Caki2 (cell line): ENCODE data around the gene ALKBH6. TPM values are rescaled to one million over a fixed set of nuclear protein-coding genes. Genes with fewer than 3 reads are reported as not detected.
A peak's percentile ranks its signal among the peaks of the same experiment; 100 is the strongest.
"Not testable (repeated sequence)": the region's sequence is repeated elsewhere in the genome, so short reads cannot be mapped to it uniquely, and the experiment has no call there.

Experiments
- DNase-seq: peaks from one replicate; pipeline ENCODE4 v3.0.0-alpha.2; 2015; ENCODE audit warnings: low read depth
- in situ Hi-C: cut with HindIII; loops from 2 replicates; pipeline ENCODE4 v1.10.0; 2016; ENCODE audit warnings: low sequenced_read_pairs, low pct_unique_long_range_greater_than_20kb, mixed read lengths
- total RNA-seq: library from RNA; depleted of rRNA; stranded (reverse); fragments of >200 nt; shearing (Covaris generic); gene quantifications from 2 replicates; pipeline ENCODE4 v1.2.3, GENCODE V29; 2014; ENCODE audit warnings: low replicate concordance; rRNA removed

Gene ALKBH6
- 41.7 and 47.3 TPM in 2 replicates for total RNA-seq

DNA sequence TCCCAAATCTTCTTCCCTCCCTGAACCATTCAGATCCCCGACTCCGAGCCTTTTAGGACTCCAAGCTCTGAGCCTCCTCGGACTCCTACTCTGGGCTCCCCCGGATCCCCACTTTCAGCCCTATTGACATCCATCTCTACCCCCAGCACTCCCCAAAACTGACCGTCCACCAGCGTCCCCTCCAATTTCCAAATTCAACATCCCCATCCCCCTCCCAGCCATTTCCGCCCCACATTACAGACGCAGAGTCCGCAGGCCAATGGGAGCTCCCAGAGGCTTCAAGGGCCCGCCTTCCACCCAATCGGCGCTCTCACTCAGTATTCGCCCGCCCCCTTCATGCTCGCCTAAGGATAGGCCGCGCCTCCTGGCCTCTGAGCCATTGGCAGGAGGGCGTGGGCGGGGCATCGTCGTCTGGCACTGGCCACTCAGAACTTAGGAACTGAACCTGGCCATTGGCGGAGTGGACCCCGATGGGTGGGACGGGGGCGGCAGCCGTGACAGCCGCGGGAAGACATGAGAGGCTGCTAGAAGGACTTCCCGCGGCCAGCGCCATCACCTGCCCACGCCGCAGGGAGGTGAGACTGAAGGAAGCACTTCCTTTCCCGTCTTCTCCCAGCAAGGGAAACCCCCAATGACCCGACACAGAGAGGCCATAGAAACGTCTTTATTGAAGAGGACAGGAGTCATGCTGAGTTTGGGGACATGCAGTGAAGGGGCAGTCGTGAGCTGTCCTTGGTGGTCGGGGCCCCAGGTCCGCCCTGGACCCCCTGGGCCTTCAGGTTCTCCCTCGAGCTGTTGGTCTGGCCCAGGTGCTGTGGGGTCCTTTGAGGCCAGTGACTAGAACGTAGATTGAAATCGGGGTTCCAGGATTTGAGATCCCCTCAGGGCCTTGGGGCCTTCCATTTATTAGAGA lies at the start of gene ALKBH6:
ALKBH6 (minus strand) TSS at position 202 of the 913 bp plus-strand sequence. CDS start 816 bp downstream, outside the sequence.
- in situ Hi-C loops: no loop called here
- peak; percentile 99 for DNase-seq

DNA sequence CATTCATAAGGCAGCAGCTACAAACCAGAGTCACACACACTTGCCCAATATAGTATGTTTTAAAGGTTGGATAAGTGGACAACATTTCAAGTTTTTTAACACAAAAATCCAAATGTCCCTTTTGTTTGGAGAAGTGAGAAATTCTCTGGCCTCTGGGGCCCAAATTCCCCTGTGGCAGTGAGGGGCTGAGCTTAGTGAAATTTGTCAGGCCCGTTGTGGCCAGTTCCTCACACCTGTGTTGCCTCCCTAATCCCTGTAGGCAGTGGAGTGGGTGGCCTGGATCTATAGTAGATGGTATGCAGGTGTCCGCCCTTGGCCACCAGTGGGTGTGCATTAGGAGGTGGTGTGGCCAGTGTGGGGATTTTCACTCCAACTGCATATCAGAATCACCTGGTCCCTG lies 47.4 kb upstream of the ALKBH6 start:
- in situ Hi-C loops: no loop called here
- DNase-seq: no peak

DNA sequence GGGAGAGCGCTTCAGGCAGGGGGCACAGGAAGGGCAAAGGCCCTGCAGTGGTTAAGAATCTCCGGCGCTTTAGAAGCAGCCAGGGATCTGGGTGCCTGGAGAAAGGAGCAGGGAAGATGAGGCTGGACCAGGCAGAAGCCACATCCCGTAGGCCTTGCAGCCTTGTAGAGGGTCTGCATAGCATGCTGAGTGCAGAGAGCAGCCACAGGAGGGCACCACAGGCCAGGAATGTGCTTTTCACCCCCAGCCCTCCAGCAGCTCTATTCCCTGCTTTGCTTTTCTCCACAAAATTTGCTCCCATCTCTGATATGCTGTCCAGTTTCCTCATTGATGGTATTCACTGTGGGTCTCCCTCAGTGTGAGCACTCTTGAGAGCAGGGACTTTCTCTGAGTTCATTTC lies 46.4 kb upstream of the ALKBH6 start:
- in situ Hi-C loops: no loop called here
- no peak for DNase-seq

DNA sequence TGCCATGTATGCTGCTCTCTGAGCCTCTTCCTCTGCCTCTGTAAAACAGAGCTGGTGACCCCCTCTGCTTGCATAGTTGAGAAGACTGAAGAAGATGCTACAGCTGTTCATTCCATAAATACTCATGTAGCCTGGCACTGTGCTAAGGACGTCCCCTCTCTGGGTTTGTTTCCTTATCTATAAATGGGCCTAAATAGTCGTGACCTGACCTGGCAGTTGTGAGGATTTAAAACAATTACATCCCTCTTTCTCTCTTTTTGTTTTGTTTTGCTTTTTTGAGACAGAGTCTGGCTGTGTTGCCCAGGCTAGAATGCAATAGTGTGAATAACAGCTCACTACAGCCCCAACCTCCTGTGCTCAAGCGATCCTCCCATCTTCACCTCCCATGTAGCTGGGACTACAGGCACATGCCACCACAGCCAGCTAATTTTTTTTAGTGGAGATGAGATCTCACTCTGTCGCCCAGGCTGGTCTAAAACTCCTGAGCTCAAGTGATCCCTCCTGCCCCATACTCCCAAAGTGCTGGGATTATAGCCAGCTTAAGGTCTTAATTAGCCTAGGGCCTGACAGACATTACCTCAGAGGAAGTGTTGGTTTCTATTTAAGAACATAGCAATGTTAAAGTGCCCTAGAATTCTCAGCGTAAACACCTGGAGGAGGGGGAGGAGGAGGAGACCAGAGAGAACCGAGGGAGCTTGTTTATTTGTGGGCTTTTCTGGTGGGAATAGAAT lies 45.3 kb upstream of the ALKBH6 start:
- no peak for DNase-seq
- in situ Hi-C loops: no loop called here

DNA sequence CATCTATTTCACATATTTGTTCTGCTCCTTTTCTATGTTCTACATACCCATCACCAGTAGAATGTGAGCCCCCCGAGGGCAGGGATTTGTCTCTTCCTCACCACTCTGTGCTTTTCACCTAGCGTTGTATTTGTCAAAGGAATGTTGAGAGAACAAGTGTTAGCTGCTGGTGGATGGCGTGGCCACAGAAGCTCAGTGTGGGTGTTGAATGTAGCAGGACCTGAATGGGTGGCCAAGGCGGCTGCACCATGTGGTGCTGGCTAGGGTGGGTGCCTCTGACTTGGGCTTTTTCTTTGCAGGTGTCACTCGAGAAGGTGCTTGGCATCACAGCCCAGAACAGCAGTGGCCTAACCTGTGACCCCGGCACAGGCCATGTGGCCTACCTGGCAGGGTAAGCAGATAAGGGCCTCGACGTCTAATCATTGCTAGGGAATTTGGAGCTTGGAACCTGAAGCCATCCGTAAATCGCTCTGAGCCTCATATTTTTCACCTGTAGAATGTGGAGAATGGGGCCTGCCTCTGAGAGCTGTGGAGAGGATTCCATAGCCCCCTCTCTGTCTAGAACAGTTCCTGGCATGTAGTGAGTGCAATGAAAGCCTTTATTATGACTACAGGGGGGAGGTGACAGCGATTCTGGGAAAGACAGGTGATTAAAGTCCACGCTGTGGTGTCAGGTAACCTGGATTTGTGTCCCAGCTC lies 44.6 kb upstream of the ALKBH6 start:
- DNase-seq: no peak
- in situ Hi-C loops: no loop called here

DNA sequence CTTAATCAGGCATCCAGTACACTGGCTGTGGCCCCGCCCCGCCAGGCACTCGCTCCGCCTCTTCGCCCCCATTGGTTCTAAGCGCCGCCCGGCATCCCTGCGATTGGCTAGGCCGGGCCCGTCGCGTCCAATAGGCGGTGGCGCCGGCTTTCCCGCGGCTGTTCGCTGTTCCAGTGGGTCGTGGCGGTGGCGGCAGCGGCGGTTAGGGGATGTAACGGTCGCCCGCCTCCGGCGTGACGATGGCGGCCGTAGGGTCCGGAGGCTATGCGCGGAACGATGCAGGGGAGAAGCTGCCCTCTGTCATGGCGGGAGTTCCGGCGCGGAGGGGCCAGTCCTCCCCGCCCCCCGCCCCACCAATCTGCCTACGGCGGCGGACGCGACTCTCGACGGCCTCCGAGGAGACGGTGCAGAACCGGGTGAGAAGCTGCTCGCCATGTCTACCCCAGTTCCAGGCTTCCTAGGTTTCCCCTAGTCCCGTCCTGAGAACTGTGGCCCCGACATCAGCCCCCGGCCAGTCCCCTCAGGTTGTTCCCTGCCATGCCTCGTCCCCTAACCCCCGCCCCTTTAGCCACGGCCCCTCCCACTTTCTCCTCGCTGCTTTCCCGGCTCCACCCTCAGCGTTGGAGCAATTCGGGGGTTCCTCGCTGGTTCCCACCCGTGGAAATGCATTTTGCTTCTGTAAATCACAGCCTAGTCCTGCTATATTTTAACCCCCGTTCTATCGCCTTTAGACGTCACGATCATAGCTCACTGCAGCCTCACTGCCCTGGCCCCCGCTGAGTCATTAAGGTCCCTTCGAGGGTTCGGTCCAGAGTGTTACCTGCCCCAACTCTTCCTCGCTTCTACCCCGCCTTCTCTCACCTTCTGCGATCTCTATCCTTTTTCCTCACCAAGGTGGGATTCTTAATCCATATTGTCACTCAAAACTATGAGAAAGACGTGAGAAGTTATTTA lies 41.0 kb upstream of the ALKBH6 start, which contains the start of gene WDR62:
WDR62 (plus strand) TSS at position 165 of the 954 bp plus-strand sequence; CDS start at position 240, 75 bp downstream.
- in situ Hi-C loops: no loop called here
- DNase-seq: no peak

DNA sequence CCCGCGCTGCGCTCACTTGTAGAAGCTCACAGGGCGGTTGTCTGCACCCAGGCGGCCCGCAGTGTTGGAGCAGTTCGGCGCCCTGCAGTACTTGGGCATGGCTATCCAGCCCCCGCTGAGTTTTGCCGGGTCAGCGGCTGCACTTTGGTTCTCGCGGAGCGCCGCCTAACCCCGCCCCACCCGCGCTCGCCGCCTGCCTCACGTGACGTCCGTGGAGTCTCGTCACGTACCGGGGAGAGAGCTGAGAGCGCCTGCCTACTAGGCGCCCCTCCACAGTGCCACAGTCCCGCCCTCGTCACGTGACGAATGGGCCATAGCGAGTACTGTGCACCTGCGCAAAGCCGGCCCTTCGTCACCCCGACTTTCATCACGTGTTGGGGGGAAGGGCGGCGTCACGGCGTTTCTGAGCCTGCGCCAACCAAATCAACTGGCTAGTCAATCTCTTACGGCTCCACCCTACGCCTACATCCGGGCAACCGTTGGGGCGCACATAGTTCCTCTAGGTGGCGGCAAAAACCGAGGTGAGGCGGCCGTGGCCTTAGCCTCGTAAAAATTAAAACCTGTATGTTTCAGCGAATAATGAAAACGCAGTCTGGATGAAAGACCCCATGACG lies 40.2 kb upstream of the ALKBH6 start, which contains the start of gene THAP8:
THAP8 (minus strand) TSS at position 167 of the 614 bp plus-strand sequence; CDS start at position 99, 68 bp downstream.
- in situ Hi-C loops: no loop called here
- DNase-seq: peak; percentile 100

DNA sequence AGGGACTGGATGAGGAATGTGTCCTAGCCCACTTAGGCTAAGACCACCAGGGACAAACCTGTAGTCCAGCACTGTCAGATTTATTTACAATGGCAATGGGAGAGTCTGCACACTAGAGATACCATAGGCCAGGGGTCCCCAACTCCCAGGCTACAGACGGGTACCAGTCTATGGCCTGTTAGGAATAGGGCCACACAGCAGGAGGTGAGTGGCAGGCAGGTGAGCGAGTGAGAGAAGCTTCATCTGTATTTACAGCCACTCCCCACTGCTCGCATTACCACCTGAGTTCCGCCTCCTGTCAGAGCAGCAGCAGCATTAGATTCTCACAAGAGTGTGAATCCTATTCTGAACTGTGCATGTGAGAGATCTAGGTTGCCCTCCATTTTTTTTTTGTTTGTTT lies 37.6 kb upstream of the ALKBH6 start:
- in situ Hi-C loops: no loop called here
- DNase-seq: peak; percentile 51

DNA sequence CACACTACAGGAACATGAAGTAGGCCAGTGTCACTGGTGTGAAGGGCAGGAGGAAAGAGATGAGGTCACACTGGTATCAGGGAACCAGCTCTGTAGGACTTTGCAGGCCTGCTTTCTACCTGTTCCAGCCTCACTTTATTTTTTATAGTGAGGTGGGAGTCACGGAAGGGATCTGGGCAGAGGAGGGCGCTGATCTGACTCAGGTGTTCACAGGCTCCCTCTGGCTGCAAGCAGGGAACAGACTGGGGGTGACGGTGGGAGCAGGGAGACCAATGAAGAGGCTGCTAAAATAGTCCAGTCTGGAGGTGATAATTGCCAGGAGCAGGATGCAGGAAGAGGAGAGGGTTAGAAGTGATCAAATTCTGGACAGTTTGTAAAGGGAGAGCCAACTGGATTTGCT lies 37.2 kb upstream of the ALKBH6 start:
- in situ Hi-C loops: no loop called here

DNA sequence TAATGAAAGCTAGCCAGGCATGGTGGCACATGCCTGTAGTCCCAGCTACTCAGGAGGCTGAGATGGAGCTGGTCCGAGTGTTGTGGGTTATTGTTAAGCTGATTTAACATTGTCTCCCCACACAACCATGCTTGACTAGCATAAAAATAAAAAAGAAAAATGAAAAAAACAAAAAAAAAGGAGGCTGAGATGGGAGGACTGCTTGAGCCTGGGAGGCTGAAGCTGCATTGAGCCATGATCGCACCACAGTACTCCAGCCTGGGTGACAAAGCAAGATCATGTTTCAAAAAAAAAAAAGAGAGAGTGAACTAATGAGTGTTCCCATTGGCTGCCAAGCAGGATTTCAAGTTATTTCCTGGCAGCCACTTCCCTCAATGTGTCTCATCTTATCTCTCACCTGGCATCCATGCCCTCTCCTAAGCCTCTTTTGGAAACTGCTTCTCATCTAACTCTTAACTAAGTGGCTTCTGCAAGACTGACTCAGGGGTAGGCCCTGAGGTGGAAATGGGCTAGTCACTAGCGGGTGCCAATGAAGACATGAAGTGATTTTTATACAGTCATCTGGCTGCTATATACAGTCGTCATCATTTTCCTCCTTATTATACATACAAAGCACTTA lies 35.2 kb upstream of the ALKBH6 start:
- in situ Hi-C loops: no loop called here
- peak; percentile 48 for DNase-seq

More for the DNA sequence above, 37.2 kb upstream of the ALKBH6 start:
- peak; percentile 37 for DNase-seq

DNA sequence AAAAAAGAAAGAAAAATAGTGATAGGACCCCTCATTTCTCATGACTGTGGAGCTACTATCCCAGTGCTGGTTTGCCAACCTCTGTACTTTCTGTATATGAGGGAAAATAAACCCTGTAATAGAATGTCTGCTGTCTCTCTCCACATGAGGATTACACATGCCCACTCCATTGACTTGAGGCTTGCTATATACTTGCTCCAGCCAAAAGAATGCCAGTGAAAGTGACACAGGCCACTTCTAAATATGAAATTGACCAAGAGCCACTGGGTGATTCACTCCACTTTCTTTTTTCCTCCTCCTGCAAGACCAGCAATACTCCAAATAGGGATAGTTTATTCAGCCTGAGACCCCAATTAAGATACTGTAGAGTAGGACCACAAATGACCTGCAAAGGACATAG lies 33.8 kb upstream of the ALKBH6 start:
- in situ Hi-C loops: no loop called here
- no peak for DNase-seq

DNA sequence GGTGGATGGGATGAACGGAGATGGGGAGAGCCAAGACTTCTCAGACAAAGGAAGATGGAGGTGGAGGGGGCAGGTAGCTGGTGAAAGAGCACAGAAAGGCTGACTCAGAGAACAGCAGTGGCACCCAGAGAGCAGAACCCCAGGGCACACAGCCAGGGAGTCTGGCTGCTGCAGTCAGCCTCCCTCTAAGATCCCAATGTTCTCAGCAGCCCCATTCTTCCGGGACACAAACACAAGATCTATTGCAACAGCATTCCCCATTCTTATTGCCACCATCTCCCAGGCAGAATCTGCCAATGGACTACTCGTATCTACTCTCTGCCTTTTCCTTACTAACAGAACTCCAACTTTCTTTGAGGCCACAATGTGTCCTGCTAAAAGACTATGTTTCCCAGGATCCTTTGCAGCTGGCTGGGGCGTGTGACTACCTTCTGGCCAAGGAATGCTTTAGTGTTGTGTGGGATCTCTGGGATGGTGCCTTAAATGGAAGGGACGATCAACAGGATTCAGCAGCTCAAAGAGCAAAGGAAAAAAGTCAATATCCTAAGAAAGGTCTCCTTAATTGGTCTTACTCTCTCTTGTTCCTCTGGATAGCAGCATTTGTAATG lies 32.5 kb upstream of the ALKBH6 start:
- in situ Hi-C loops: no loop called here
- DNase-seq: no peak

DNA sequence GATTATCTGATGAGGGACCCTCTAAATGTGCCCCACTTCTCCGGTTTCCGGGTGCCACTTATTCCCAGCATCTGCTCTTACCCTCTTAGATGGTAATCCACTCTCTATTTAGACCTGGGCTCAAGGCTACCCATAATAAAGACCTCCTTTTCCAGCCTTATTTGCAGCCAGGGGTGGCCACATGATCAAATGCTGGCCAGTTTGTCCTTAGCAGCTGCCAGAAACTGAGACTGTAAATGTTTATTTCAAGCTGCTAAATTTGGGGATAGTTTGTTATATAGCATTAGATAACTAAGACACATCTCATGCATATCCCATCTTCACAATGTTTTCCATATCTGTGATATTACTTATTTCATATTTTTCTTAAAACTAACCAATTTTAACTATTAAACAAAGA lies 29.9 kb upstream of the ALKBH6 start:
- in situ Hi-C loops: no loop called here
- DNase-seq: no peak

DNA sequence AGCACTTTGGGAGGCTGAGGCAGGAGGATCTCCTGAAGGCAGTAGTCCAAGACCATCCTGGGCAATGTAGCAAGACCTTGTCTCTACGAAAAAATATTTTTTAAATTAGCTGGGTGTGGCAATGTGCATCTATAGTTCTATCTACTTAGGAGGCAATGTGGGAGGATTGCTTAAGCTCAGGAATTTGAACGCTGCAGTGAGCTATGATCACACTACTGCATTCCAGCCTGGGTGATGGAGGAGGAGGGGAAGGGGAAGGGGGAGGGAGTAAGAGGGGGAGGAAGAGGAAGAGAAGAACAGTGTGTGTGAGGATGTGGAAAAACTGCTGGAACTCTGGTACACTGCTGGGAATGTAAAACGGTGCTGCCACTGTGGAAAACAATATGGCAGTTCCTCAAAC lies 27.8 kb upstream of the ALKBH6 start:
- peak; percentile 66 for DNase-seq

DNA sequence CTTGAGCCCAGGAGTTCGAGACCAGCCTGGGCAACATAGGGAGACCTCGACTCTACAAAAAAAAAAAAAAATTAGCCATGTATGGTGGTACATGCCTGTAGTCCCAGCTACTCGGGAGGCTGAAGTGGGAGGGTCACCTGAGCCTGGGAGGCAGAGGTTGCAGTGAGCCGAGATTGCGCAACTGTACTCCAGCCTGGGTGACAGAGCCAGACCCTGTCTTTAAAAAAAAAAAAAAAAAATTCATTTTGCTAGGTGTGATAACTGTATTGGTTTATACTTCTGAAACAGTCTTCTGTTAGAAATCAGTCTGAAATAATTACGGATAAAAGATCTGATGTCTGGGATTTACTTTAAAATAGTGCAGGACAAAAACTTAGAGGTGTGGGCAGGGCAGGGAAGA lies 27.1 kb upstream of the ALKBH6 start:
- DNase-seq, in situ Hi-C loops: not testable (repeated sequence)

More for the DNA sequence above, 27.8 kb upstream of the ALKBH6 start:
- in situ Hi-C loops: no loop called here

DNA sequence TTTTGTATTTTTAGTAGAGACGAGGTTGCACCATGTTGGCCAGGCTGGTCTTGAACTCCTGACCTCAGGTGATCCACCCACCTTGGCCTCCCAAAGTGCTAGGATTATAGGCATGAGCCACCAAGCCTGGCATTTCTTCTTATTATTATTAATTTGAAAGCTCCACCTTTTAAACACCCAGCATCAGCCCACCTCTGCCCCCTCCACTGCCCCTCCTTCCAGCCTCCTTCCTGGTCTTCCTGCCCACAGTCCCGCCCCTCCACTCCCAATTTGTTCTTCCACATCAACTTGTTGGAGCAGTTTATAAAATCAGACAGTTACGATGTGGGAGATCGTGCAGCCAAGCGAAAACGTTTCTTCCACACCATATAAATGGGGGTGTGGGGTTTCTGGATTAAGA lies 26.5 kb upstream of the ALKBH6 start:
- DNase-seq: no peak
- in situ Hi-C loops: no loop called here
